Measurements from ENCODE around the gene ATP1B4. TPM values are rescaled to one million over a fixed set of nuclear protein-coding genes. Genes with fewer than 3 reads are reported as not detected.

The ATP1B4 gene
- not detected in 2 replicates for total RNA-seq

DNA sequence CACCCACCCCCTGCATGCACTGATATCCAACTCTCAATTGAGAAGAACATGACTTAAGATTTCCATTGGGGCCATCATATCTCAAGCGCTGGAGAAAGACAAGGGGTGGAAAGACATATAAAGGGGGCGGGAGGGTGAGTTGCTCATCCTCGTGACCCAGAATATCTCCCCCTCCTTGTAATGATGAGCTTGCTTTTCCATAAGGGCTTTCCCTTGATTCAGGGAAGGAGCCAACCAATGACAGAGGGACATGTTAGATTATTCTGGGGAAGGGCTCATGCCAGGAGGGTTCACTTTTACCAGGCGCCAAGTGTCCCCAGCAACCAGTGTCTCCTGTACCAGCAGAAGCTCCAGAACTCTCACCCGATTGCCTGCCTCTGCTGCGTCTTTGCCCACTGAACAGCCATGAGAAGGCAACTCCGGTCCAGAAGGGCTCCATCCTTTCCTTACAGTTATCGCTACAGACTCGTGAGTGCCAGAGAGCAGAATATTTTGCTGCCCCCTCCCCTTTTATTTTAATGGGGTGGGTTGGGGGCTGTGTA, at the start of gene ATP1B4:
Gene ATP1B4, plus strand, starts transcription at position 326 of the 542 bp plus-strand sequence. Its CDS starts 80 bp downstream, at position 406.

Other genes with a start within 250 kb of the ATP1B4 start
- not detected in 2 replicates for gene RHOXF1, start 246.2 kb upstream of the ATP1B4 start, total RNA-seq
- gene RHOXF2, start 203.5 kb upstream of the ATP1B4 start, total RNA-seq = not detected in 2 replicates
- 15.0 and 15.7 TPM in 2 replicates for gene ZBTB33, start 111.3 kb upstream of the ATP1B4 start, total RNA-seq
- gene TMEM255A, start 50.6 kb upstream of the ATP1B4 start, total RNA-seq = under 0.01 TPM in 1 of 2 replicates, not detected in the other
- 80.4 and 121 TPM in 2 replicates for gene LAMP2, start 107.2 kb downstream of the ATP1B4 start, total RNA-seq
- gene CUL4B, start 198.9 kb downstream of the ATP1B4 start, total RNA-seq = 33.8 and 50.1 TPM in 2 replicates
- gene MCTS1, start 242.0 kb downstream of the ATP1B4 start, total RNA-seq = 34.7 and 42.4 TPM in 2 replicates